ENCODE results near the gene TRIM28. TPM values are rescaled to one million over a fixed set of nuclear protein-coding genes. Genes with fewer than 3 reads are reported as not detected.

Gene TRIM28
- total and polyA plus RNA-seq, 9 of the 15 experiments (the other 6 are each of a cell fraction or from before 2014, with no cell fraction given) = 12.1 to 797 (median 490) TPM

DNA sequence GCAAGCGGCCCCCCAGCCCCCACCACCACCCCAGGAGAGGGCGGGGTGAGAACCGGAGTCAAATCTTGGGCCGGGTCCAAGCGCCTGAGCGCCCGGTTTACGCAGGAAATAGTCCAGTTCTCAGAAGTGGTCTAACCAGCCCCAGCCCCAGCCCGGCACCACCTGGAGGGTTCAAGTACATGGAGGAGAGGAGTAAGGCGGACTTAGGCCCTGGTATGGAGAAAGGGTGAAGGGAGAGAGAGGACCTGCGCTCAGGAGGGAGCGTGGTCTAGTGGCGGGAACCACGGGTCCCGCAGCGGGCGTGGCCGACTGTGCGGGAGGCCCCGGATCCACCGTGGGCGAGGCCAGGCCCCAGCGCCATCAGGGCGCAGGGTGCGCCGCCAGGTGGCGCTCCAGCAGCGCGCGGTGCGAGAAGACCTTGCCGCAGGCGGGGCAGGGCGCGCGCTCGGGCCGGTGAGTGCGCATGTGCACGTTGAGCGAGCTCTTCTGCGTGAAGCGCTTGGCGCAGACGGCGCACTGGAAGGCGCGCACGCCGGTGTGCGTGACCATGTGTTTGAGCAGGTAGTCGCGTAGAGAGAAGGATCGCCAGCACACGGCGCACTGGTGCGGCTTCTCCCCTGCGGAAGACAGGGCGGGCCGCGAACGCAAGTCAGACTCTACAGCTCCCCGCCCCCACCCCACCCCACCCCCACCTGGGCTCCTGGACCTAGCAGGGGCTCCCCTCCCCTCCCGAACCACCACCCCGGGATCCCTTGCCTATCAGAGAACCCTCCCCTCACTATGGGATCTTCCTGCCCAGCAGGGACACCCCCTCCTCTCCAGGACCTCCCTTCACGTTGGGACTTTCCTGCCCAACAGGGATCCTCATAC, 29.9 kb upstream of the TRIM28 start:
- Histone ChIP-seq H3K9me3 (replicated peaks; ENCODE audit: control insufficient read depth, insufficient read depth, low read depth, low read length) (no peaks in the 10 kb centered on the region; the same call in 1 of the 2 replicates), H3K27ac (ENCODE audit: extremely low read depth, low read depth, low read length) (peak overlapping the region; percentile 79), H2AFZ (ENCODE audit: low read depth, low read length) (peak overlapping the region; percentile 93), H3K9ac (ENCODE audit: insufficient read depth in 1 of 2, low read depth in 2 of 2, low read length in 2 of 2) (peak overlapping the region; percentile 84 to 85), H3K27me3 (ENCODE audit: control insufficient read depth in 2 of 2, insufficient read depth in 2 of 2, low read length in 2 of 2) (no peaks in the 10 kb centered on the region), H4K20me1 (replicated peaks; ENCODE audit: control insufficient read depth, insufficient read depth, low read length) (no peaks in the 10 kb centered on the region), H3K4me2 (ENCODE audit: insufficient read depth, low read length) (peak overlapping the region; percentile 99), H3K9me1 (ENCODE audit: control insufficient read depth, insufficient read depth, low read length) (peaks cover 12% of the 10 kb centered on the region), H3K79me2 (ENCODE audit: control insufficient read depth, insufficient read depth, low read length) (peaks cover 41% of the 10 kb centered on the region), H3K36me3 (ENCODE audit: control insufficient read depth, insufficient read depth, low read length) (peaks cover 31% of the 10 kb centered on the region; the same call in 2 of the 3 replicates), H3K4me3 (peak overlapping the region; percentile 53), H3K4me1 (replicated peaks in 1 of 2; ENCODE audit: control insufficient read depth in 2 of 2, insufficient read depth in 2 of 2, low read length in 2 of 2) (peaks cover 16 to 73% of the 10 kb centered on the region in 2 experiments)
- ChIA-PET CTCF (ENCODE audit: low intra/inter-chr PET ratio) (interaction anchor here (0.9 kb wide), 1 partner anchor 67 kb away, joined by 3 read pairs; no protein-coding TSS in a partner anchor), POLR2A (interaction anchor here (0.6 to 1.0 kb wide), 3 partner anchors 14 to 46 kb away, joined by 3 to 8 read pairs (median 7); partner anchors contain the start of gene TRIM28)
- DNase-seq (ENCODE audit: extremely low read depth in 1 of 4, low spot score in 3 of 4) (peak; percentile 91 to 96 (median 92)), ATAC-seq (peak; percentile 92), FAIRE-seq (peak; percentile 90)
- intact Hi-C loops (cut with micrococcal nuclease) = loop anchor here (5.0 kb wide), 1 partner anchor 332 kb away; the partner anchor contains the start of gene ZNF274
- BruUV-seq (replicated peaks) = no TSS peak
- WGBS (ENCODE audit: insufficient coverage, low coverage, missing lambda C conversion rate) = 23% methylated on average over 41 of the region's 66 CpGs
- in situ Hi-C loops (cut with MboI) = no loop called here
- TF ChIP-seq NBN (IDR thresholded peaks at IDR 0.05; ENCODE audit: low read depth) (no peak), ZBTB40 (IDR thresholded peaks at IDR 0.05) (no peak), ZBTB40 (CRISPR knock-in tag; IDR thresholded peaks at IDR 0.05) (no peak), MEIS2 (IDR thresholded peaks at IDR 0.05; ENCODE audit: partially characterized antibody) (peak; percentile 78), RFX5 (IDR thresholded peaks at IDR 0.05; ENCODE audit: low read depth, low read length) (no peak), KLF10 (CRISPR knock-in tag; IDR thresholded peaks at IDR 0.05) (no peak), CAMTA2 (CRISPR knock-in tag; conservative IDR thresholded peaks at IDR 0.05) (no peak), NELFE (IDR thresholded peaks at IDR 0.05; ENCODE audit: insufficient read depth, insufficient read length) (no peak), ETS2 (tag; IDR thresholded peaks at IDR 0.05; ENCODE audit: borderline replicate concordance, poor library complexity, severe bottlenecking) (no peak), GABPB2 (CRISPR knock-in tag; conservative IDR thresholded peaks at IDR 0.05) (no peak), ZNF239 (CRISPR knock-in tag; IDR thresholded peaks at IDR 0.05) (no peak), POLR2A (conservative IDR thresholded peaks at IDR 0.05) (peak; percentile 69)
- TF ChIP-seq, protein P1, sequence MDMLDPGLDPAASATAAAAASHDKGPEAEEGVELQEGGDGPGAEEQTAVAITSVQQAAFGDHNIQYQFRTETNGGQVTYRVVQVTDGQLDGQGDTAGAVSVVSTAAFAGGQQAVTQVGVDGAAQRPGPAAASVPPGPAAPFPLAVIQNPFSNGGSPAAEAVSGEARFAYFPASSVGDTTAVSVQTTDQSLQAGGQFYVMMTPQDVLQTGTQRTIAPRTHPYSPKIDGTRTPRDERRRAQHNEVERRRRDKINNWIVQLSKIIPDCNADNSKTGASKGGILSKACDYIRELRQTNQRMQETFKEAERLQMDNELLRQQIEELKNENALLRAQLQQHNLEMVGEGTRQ (CRISPR knock-in tag; IDR thresholded peaks at IDR 0.05) = no peak

All from K562 (cell line).